NCI-H2227 (cell line): Measurements from ENCODE around the gene ERC2.

Experiments used
- DNase-seq: peaks from one replicate; lab custom pipeline; 2025; ENCODE audit not compliant: unreplicated experiment; lab: John Stamatoyannopoulos, UW

ERC2 gene

GRCh38 chr3:55951388-55951787 is 516.9 kb downstream of the ERC2 start:
- DNase-seq = no peak

GRCh38 chr3:55947406-55947805 is 520.9 kb downstream of the ERC2 start:
- no peak for DNase-seq

- no peak for DNase-seq
Measured at GRCh38 chr3:55946574-55947160, 521.6 kb downstream of the ERC2 start.

GRCh38 chr3:55942868-55943267 is 525.4 kb downstream of the ERC2 start:
- DNase-seq = no peak

GRCh38 chr3:55939287-55939686 is 529.0 kb downstream of the ERC2 start:
- DNase-seq = no peak

- no peak for DNase-seq
Measured at GRCh38 chr3:55937301-55937700, 531.0 kb downstream of the ERC2 start.

GRCh38 chr3:55936549-55937052 is 531.7 kb downstream of the ERC2 start:
- DNase-seq = no peak

GRCh38 chr3:55935241-55935640 is 533.0 kb downstream of the ERC2 start:
- DNase-seq = peak; percentile 28

- no peak for DNase-seq
Measured at GRCh38 chr3:55934771-55935170, 533.5 kb downstream of the ERC2 start.

GRCh38 chr3:55929154-55929869 is 539.0 kb downstream of the ERC2 start:
- DNase-seq = no peak

GRCh38 chr3:55923626-55924025 is 544.6 kb downstream of the ERC2 start:
- no peak for DNase-seq

- DNase-seq = no peak
Measured at GRCh38 chr3:55923207-55923606, 545.1 kb downstream of the ERC2 start.

- DNase-seq = no peak
Measured at GRCh38 chr3:55912880-55913279, 555.4 kb downstream of the ERC2 start.

- no peak for DNase-seq
Measured at GRCh38 chr3:55911266-55911665, 557.0 kb downstream of the ERC2 start.

GRCh38 chr3:55910543-55910942 is 557.7 kb downstream of the ERC2 start:
- DNase-seq = no peak

GRCh38 chr3:55909373-55909772 is 558.9 kb downstream of the ERC2 start:
- DNase-seq = no peak

GRCh38 chr3:55907616-55908015 is 560.7 kb downstream of the ERC2 start:
- peak; percentile 58 for DNase-seq

- no peak for DNase-seq
Measured at GRCh38 chr3:55906896-55907295, 561.4 kb downstream of the ERC2 start.

- no peak for DNase-seq
Measured at GRCh38 chr3:55904716-55905115, 563.6 kb downstream of the ERC2 start.

GRCh38 chr3:55903680-55904079 is 564.6 kb downstream of the ERC2 start:
- no peak for DNase-seq

GRCh38 chr3:55902221-55902900 is 565.9 kb downstream of the ERC2 start:
- no peak for DNase-seq

- no peak for DNase-seq
Measured at GRCh38 chr3:55899887-55900286, 568.4 kb downstream of the ERC2 start.
